ENCODE results near the gene ITSN1.

Gene ITSN1

GRCh38 chr21:33940881-33941245 lies 298.6 kb downstream of the ITSN1 start:
- DNase-seq, result no peak

GRCh38 chr21:33942426-33942825 lies 300.1 kb downstream of the ITSN1 start:
- no peak for DNase-seq

GRCh38 chr21:33943293-33943692 lies 301.0 kb downstream of the ITSN1 start:
- DNase-seq, result no peak

GRCh38 chr21:33944185-33944763 lies 302.0 kb downstream of the ITSN1 start:
- no peak for DNase-seq

GRCh38 chr21:33945652-33946270 lies 303.5 kb downstream of the ITSN1 start:
- no peak for DNase-seq

- no peak for DNase-seq
These were observed 305.3 kb downstream of the ITSN1 start for GRCh38 chr21:33947451-33948095.

GRCh38 chr21:33948096-33948950 lies 306.0 kb downstream of the ITSN1 start:
- DNase-seq, result peak; percentile 81

GRCh38 chr21:33948951-33949444 lies 306.7 kb downstream of the ITSN1 start:
- no peak for DNase-seq

All from NCI-H1417 treated with DMSO at 0.1 percent for 48 hours (cell line).